ENCODE results near the gene KDM6A. TPM values are rescaled to one million over a fixed set of nuclear protein-coding genes. Genes with fewer than 3 reads are reported as not detected.

The KDM6A gene
- total RNA-seq, 1 experiment from 2014 or later, result 42.8 TPM

- H3K4me2 ChIP-seq (ENCODE audit: insufficient read depth, insufficient read length, low read length), result no peak overlapping the region
- H3K9me3 Mint-ChIP-seq, result peaks cover 70 to 78% of the 10 kb centered on the region in 2 experiments
Measured at GRCh38 chrX:44896876-44897186, 23.8 kb downstream of the KDM6A start.

More at GRCh38 chrX:44896876-44897186, 23.8 kb downstream of the KDM6A start:
- H4K20me1 ChIP-seq (ENCODE audit: control insufficient read depth, insufficient read depth, insufficient read length), result no peaks in the 10 kb centered on the region
- H2BK12ac ChIP-seq (ENCODE audit: insufficient read length, low read depth, low read length), result no peak overlapping the region
- H3K9me3 ChIP-seq (ENCODE audit: control insufficient read depth, low read depth, low read length), result peaks cover 20% of the 10 kb centered on the region
- H3K23me2 ChIP-seq (ENCODE audit: insufficient read length, low read depth, low read length, poor library complexity, severe bottlenecking), result no peaks in the 10 kb centered on the region
- H3K4ac ChIP-seq (ENCODE audit: low read depth, low read length), result no peak overlapping the region
- no peak overlapping the region for H2BK15ac ChIP-seq (ENCODE audit: low read depth, low read length)
- peaks cover 13 to 27% of the 10 kb centered on the region in 2 experiments for H3K4me1 Mint-ChIP-seq
- H2BK20ac ChIP-seq (ENCODE audit: low read depth, low read length, poor library complexity, severe bottlenecking), result no peak overlapping the region
- H3K56ac ChIP-seq (ENCODE audit: insufficient read length, low read depth, low read length), result no peak overlapping the region
- H4K91ac ChIP-seq (ENCODE audit: insufficient read length, low read depth, low read length), result no peak overlapping the region
- H3T11ph ChIP-seq (ENCODE audit: low read length), result no peak overlapping the region
- H4K8ac ChIP-seq (replicated peaks; ENCODE audit: insufficient read length, low read depth, low read length), result no peak overlapping the region
- no peak overlapping the region for H2AFZ ChIP-seq (ENCODE audit: low read length)
- H3K9ac ChIP-seq (ENCODE audit: extremely low read depth, insufficient read length, low read length), result no peak overlapping the region
- H3K27me3 ChIP-seq (ENCODE audit: insufficient read depth, low read length), result no peaks in the 10 kb centered on the region
- peaks cover 13% of the 10 kb centered on the region; the same call in 1 of the 2 replicates for H3K79me2 ChIP-seq (ENCODE audit: insufficient read depth, low read length)
- no peak for DNase-seq
- H4K5ac ChIP-seq (ENCODE audit: insufficient read length, low read depth, low read length), result no peak overlapping the region
- no peak overlapping the region for H3K4me3 Mint-ChIP-seq
- H2BK120ac ChIP-seq (ENCODE audit: low read depth, low read length, poor library complexity, severe bottlenecking), result no peak overlapping the region
- no peaks in the 10 kb centered on the region for H3K79me1 ChIP-seq (ENCODE audit: insufficient read depth, low read depth, low read length, poor library complexity, severe bottlenecking)
- no peak overlapping the region for H3K23ac ChIP-seq (ENCODE audit: insufficient read length, low read depth, low read length)
- no peaks in the 10 kb centered on the region; the same call in 1 of the 2 replicates for H3K4me1 ChIP-seq (ENCODE audit: insufficient read depth, low read length)
- H3K18ac ChIP-seq (ENCODE audit: insufficient read length, low read depth, low read length), result no peak overlapping the region
- H2BK5ac ChIP-seq (ENCODE audit: insufficient read length, low read length), result no peak overlapping the region
- H3K27me3 Mint-ChIP-seq (ENCODE audit: low read depth), result no peaks in the 10 kb centered on the region
- no peak overlapping the region for H3K27ac ChIP-seq (ENCODE audit: insufficient read length, low read depth, low read length)
- no peak for TF ChIP-seq CTCF (conservative IDR thresholded peaks at IDR 0.05)
- H2AK5ac ChIP-seq (ENCODE audit: insufficient read length, low read length), result no peak overlapping the region
- H3K14ac ChIP-seq (ENCODE audit: insufficient read depth, low read length), result no peak overlapping the region
- H3K36me3 Mint-ChIP-seq (ENCODE audit: insufficient read depth in 1 of 3, low read depth in 3 of 3), result peaks cover 2 to 24% (median 24%) of the 10 kb centered on the region in 3 experiments
- H3K27ac Mint-ChIP-seq, result no peak overlapping the region
- WGBS (ENCODE audit: extremely low coverage, insufficient read length, low lambda C conversion rate), result no CpG with 5 or more reads among the region's 2 CpGs
